Esophagus (tissue), 2 donors: ENCODE results near the gene COL27A1. TPM values are rescaled to one million over a fixed set of nuclear protein-coding genes. Genes with fewer than 3 reads are reported as not detected.

Experiments used
- H3K27ac ChIP-seq, 2 donors: one replicate each; pipeline ENCODE4 v1.5.1; 2013; ENCODE audit warnings: low read depth in 2 of 2, mild to moderate bottlenecking in 2 of 2, inconsistent platforms in 1 of 2, low read length in 1 of 2, moderate library complexity in 1 of 2
- H3K27me3 ChIP-seq, 2 donors: one replicate each; pipeline ENCODE4 v1.6.1; 2013; ENCODE audit warnings: low read length in 2 of 2, control low read depth in 1 of 2, mild to moderate bottlenecking in 1 of 2; ENCODE audit not compliant: insufficient read depth in 2 of 2, control insufficient read depth in 1 of 2
- H3K36me3 ChIP-seq, 2 donors: one replicate each; pipeline ENCODE4 v1.6.1; 2013; ENCODE audit warnings: low read length in 1 of 2; ENCODE audit not compliant: control insufficient read depth in 2 of 2, insufficient read depth in 2 of 2
- H3K4me1 ChIP-seq, 2 donors: one replicate each; pipeline ENCODE4 v1.6.1; 2013; ENCODE audit warnings: low read length in 1 of 2; ENCODE audit not compliant: control insufficient read depth in 2 of 2, insufficient read depth in 2 of 2
- H3K4me3 ChIP-seq, 2 donors: one replicate each; pipeline ENCODE4 v1.5.1; 2013; ENCODE audit warnings: low read length in 2 of 2, mild to moderate bottlenecking in 2 of 2, low read depth in 1 of 2, moderate library complexity in 1 of 2
- H3K9me3 ChIP-seq, 2 donors: one replicate each; pipeline ENCODE4 v1.6.1; 2013; ENCODE audit warnings: mild to moderate bottlenecking in 2 of 2, low read depth in 1 of 2, low read length in 1 of 2, moderate library complexity in 1 of 2; ENCODE audit not compliant: control insufficient read depth in 2 of 2, insufficient read depth in 1 of 2
- WGBS, 2 donors: extraction: QIAGEN DNeasy Blood & Tissue Kit; methylation state at CpG; one replicate each; pipeline ENCODE4 v1.1.7; 2013; 5-methylcytosine and 5-hydroxymethylcytosine counted together
- polyA plus RNA-seq, 2 donors: library from polyadenylated mRNA; stranded (reverse); fragments of 200-250 nt; gene quantifications; one replicate each; pipeline ENCODE4 v1.2.3, GENCODE V29; 2013
- donor health status: healthy with polysubstance abuse.
- donor health status: Bipolar disorder and iron deficiency.

Gene COL27A1
- polyA plus RNA-seq, 2 donors, result 7.2 to 32.6 TPM

GRCh38 chr9:114266969-114267368 lies 111.6 kb downstream of the COL27A1 start:
- H3K36me3 ChIP-seq, result peaks cover 0 to 3% of the 10 kb centered on the region in 2 donors
- no peaks in the 10 kb centered on the region for H3K9me3 ChIP-seq
- H3K27ac ChIP-seq, result no peak overlapping the region
- WGBS, 2 donors, result 82 to 83% methylated on average over 6 of the region's 6 CpGs
- no peaks in the 10 kb centered on the region for H3K4me1 ChIP-seq
- H3K4me3 ChIP-seq, result no peak overlapping the region
- H3K27me3 ChIP-seq, result no peaks in the 10 kb centered on the region

DNA sequence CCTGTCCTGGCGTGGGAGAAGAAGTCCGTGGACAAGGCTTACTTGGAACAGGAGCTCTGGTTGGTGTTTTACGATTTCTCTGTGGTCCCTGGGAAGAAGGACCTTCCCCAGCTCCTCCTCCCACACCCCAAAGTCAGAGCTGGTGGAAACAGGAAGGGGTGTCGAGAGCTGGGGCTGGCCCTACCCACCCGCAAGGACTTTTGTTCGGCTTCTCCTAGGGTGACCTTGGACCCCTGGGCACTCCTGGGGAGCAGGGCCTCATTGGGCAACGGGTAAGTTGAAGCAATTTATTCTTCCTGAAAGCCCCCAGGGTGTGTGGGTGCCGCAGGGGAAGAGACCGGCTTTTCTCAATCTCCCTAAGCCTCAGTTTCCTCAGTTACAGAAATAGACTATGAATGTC lies 113.7 kb downstream of the COL27A1 start:
- WGBS, 2 donors, result 87 to 88% methylated on average over 9 of the region's 9 CpGs
- no peaks in the 10 kb centered on the region for H3K27me3 ChIP-seq
- H3K4me1 ChIP-seq, result peaks cover 0 to 4% of the 10 kb centered on the region in 2 donors
- no peak overlapping the region for H3K4me3 ChIP-seq
- H3K9me3 ChIP-seq, result no peaks in the 10 kb centered on the region
- no peak overlapping the region for H3K27ac ChIP-seq
- H3K36me3 ChIP-seq, result peaks cover 0 to 3% of the 10 kb centered on the region in 2 donors

DNA sequence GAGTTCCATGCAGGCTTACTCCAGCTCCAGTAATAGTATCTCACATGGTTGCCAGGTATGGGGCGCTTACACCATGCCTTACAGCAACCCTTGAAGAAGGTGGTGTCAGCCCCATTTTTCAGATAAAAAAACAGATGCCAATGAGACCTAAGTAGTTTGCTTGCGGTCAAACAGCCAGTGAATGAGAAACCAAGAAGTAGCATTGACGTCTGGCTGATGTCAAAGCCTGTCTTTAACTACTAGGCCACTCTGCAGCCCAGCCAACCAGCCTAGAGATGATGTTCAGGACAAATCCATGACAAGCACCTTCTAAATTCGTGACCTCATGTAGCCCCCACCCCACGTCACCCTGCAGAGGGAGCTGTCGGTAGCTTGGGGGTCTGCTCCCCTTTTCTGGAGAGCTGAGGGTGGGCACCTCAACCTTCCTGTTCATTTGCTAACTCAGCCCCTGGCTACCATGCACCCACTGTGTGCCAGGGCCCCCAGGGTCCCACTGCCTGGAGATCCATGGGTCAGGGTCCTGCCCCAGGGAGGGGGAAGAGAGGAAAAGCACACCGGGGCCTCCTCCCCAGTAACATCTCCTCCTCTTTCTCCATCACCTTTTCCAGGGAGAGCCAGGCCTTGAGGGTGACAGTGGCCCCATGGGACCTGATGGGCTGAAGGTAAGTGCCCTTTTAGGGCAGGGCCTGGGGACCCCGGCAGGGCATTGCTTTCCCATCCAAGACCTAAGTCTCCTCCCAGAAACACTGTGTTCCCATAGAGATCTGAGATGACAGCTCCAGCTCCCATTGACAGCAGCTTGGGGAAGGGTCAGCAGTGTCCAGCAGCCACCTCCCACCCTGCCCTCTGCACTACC lies 115.0 kb downstream of the COL27A1 start:
- H3K36me3 ChIP-seq, result peaks cover 0 to under 1% of the 10 kb centered on the region in 2 donors
- peaks cover 0 to 4% of the 10 kb centered on the region in 2 donors for H3K4me1 ChIP-seq
- H3K4me3 ChIP-seq, result no peak overlapping the region
- H3K9me3 ChIP-seq, result no peaks in the 10 kb centered on the region
- no peaks in the 10 kb centered on the region for H3K27me3 ChIP-seq
- H3K27ac ChIP-seq, result no peak overlapping the region
- 76 to 79% methylated on average over 8 of the region's 8 CpGs for WGBS, 2 donors

- no peaks in the 10 kb centered on the region for H3K36me3 ChIP-seq
- no peaks in the 10 kb centered on the region for H3K9me3 ChIP-seq
- H3K27ac ChIP-seq, result no peak overlapping the region
- no peak overlapping the region for H3K4me3 ChIP-seq
- no peaks in the 10 kb centered on the region for H3K27me3 ChIP-seq
- H3K4me1 ChIP-seq, result peaks cover 0 to 4% of the 10 kb centered on the region in 2 donors
- WGBS, 2 donors, result 61 to 83% methylated on average over 18 of the region's 18 CpGs
Measured at GRCh38 chr9:114271556-114272510, 116.5 kb downstream of the COL27A1 start.

DNA sequence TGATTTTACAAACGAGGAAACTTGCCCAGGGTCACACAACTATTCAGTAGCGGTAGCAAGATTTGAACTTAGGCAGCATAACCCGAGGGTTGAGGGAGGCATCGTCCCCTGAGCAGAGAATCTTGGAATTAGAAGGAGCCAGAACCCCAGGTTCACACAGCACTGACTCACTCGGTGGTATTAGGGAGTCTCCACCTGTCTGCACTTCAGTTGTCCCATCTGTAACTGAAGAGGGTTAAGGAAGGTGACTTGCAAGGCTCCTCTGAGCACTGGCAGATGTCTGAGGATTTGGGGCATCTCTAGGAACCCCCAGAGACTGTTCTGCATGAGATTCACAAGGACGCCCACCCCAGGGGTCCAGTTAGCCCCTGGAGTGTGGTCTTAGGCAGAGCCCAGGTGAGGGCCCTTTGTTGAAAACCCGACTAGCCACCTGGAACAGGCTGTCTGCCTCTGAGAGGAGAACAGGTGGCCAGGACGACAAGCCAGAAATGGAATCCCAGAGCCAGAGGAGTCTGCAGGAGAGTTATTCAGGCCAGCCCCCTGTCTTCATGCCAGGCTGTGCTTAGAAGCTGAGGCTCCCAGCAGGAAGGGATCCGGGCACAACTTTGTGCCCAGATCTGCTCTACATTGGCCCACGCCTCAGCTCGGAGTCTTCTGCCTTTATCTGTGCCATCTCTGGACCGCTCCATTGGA lies 117.5 kb downstream of the COL27A1 start:
- Histone ChIP-seq H3K4me1 (peaks cover 0 to 4% of the 10 kb centered on the region in 2 donors), H3K27me3 (no peaks in the 10 kb centered on the region), H3K4me3 (no peak overlapping the region), H3K9me3 (no peaks in the 10 kb centered on the region), H3K27ac (peak overlapping the region; percentile 36 to 61), H3K36me3 (no peaks in the 10 kb centered on the region)
- 44 to 56% methylated on average over 12 of the region's 12 CpGs for WGBS, 2 donors

GRCh38 chr9:114273461-114273881 lies 118.1 kb downstream of the COL27A1 start:
- 59 to 60% methylated on average over 7 of the region's 7 CpGs for WGBS, 2 donors
- no peaks in the 10 kb centered on the region for H3K27me3 ChIP-seq
- H3K4me3 ChIP-seq, result no peak overlapping the region
- H3K27ac ChIP-seq, result peak overlapping the region in 1 of 2 donors; percentile 13
- H3K9me3 ChIP-seq, result no peaks in the 10 kb centered on the region
- H3K36me3 ChIP-seq, result no peaks in the 10 kb centered on the region
- peaks cover 0 to 6% of the 10 kb centered on the region in 2 donors for H3K4me1 ChIP-seq

GRCh38 chr9:114274217-114274616 lies 118.9 kb downstream of the COL27A1 start:
- Histone ChIP-seq H3K4me3 (no peak overlapping the region), H3K27ac (no peak overlapping the region), H3K9me3 (no peaks in the 10 kb centered on the region), H3K36me3 (no peaks in the 10 kb centered on the region), H3K4me1 (peaks cover 0 to 9% of the 10 kb centered on the region in 2 donors), H3K27me3 (no peaks in the 10 kb centered on the region)
- WGBS, 2 donors, result 86 to 87% methylated on average over 5 of the region's 5 CpGs

GRCh38 chr9:114275246-114276004 lies 120.1 kb downstream of the COL27A1 start:
- no peak overlapping the region for H3K4me3 ChIP-seq
- H3K27ac ChIP-seq, result no peak overlapping the region
- no peaks in the 10 kb centered on the region for H3K9me3 ChIP-seq
- WGBS, 2 donors, result 88% methylated on average over 15 of the region's 15 CpGs
- H3K36me3 ChIP-seq, result no peaks in the 10 kb centered on the region
- no peaks in the 10 kb centered on the region for H3K27me3 ChIP-seq
- peaks cover 0 to 9% of the 10 kb centered on the region in 2 donors for H3K4me1 ChIP-seq
